ENCODE results near the gene ERCC5. TPM values are rescaled to one million over a fixed set of nuclear protein-coding genes. Genes with fewer than 3 reads are reported as not detected.

The ERCC5 gene
- total and polyA plus RNA-seq, 12 donors, result 18.1 to 59.5 (median 33.4) TPM

DNA sequence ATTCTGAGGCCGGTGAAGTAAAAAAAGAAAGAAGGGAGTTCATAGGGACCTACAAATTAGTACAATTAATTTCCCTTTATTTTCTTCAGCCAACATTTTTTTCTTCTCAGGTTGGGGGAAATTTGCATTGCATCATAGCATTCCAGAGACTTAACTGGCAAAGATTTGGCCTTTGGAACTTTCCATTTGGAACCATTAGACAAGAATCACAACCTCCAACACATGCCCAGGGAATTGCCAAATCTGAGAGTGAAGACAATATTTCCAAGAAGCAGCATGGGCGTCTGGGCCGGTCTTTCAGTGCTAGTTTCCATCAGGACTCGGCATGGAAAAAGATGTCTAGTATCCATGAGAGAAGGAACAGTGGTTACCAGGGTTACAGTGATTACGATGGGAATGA lies 6.4 kb upstream of the ERCC5 start:
- no peaks in the 10 kb centered on the region for H3K4me1 ChIP-seq
- no peak overlapping the region for H3K27ac ChIP-seq
- no peaks in the 10 kb centered on the region for H3K27me3 ChIP-seq
- WGBS, 2 donors, result 91 to 92% methylated on average over 5 of the region's 5 CpGs
- H3K36me3 ChIP-seq, result peaks cover 0 to 87% (median 43%) of the 10 kb centered on the region in 9 donors
- no peak overlapping the region for H3K4me3 ChIP-seq
- DNase-seq (no peak), ATAC-seq (no peak)
- no peaks in the 10 kb centered on the region for H3K9me3 ChIP-seq
- TF ChIP-seq, protein P1, sequence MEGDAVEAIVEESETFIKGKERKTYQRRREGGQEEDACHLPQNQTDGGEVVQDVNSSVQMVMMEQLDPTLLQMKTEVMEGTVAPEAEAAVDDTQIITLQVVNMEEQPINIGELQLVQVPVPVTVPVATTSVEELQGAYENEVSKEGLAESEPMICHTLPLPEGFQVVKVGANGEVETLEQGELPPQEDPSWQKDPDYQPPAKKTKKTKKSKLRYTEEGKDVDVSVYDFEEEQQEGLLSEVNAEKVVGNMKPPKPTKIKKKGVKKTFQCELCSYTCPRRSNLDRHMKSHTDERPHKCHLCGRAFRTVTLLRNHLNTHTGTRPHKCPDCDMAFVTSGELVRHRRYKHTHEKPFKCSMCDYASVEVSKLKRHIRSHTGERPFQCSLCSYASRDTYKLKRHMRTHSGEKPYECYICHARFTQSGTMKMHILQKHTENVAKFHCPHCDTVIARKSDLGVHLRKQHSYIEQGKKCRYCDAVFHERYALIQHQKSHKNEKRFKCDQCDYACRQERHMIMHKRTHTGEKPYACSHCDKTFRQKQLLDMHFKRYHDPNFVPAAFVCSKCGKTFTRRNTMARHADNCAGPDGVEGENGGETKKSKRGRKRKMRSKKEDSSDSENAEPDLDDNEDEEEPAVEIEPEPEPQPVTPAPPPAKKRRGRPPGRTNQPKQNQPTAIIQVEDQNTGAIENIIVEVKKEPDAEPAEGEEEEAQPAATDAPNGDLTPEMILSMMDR (IDR thresholded peaks at IDR 0.05), result no peak
- intact Hi-C loops (cut with DNase I), result no loop called here

DNA sequence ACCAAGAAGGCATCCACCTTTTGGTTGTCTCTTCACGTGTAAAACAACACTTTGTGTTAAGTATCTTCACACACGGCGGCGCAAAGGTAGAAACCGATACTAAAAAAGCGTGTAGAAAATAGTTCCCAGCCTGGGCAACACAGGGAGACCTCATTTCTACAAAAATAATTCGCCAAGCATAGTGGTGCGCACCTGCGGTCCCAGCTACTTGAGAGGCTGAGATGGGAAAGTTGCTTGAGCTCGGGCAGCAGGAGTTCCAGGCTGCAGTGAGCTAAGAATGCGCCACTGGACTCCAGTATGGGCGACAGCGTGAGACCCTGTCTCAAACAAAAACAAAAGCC lies 573 bp upstream of the ERCC5 start:
- TF ChIP-seq, protein P1 (IDR thresholded peaks at IDR 0.05), result no peak
- H3K27ac ChIP-seq, result peak overlapping the region; percentile 88 to 98 (median 95)
- peak overlapping the region; percentile 76 to 98 (median 88) for H3K4me3 ChIP-seq
- intact Hi-C loops (cut with DNase I), result loop anchor here in 7 of 10 donors (1.0 to 5.0 kb wide), 7 partner anchors 43 to 263 kb away; partner anchors contain the start of genes TPP2 (in 2 of the 7), BIVM (in 1 of the 7), POGLUT2 (in 1 of the 7) and TEX30 (in 1 of the 7)
- H3K36me3 ChIP-seq, result peaks cover 0 to 37% (median 8%) of the 10 kb centered on the region in 9 donors
- peak in 3 of 8 donors; percentile 19 to 45 (median 37) for ATAC-seq
- H3K9me3 ChIP-seq, result no peaks in the 10 kb centered on the region
- 1 to 2% methylated on average over 13 of the region's 13 CpGs for WGBS, 2 donors
- no peak for DNase-seq
- no peaks in the 10 kb centered on the region for H3K27me3 ChIP-seq
- H3K4me1 ChIP-seq, result peaks cover 0 to 37% (median 28%) of the 10 kb centered on the region in 9 donors

DNA sequence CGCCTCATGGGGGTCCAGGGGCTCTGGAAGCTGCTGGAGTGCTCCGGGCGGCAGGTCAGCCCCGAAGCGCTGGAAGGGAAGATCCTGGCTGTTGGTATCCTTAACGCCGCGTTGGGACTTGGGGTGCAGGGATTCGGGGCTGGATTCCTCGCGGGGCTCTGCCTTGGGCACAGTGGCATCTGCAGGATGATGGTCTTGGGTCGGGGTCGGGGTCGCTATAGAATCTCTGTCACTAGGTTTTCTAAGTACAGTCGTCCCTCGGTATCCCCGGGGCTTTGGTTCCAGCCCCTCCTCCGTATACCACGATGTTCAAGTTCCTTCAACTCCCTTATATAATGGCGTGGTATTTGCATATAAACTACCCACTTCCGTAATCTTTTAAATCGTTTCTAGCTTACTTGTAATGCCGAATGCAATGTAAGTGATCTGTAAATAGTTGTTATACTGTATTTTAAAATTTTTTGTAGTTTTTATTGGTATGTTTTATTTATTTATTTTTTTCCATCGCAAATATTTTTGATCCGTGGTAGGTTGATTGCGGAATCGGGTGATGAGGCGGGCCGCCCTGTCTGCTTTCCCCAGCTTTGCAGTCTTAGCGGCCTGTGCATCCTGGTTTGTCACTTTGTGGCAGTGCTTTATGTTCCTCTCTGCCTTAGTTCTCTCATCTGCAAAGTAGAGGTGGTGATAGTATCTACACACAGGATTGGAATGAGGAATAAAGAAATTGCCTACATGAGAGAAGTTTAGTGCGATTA lies 606 bp downstream of the ERCC5 start:
- TF ChIP-seq, protein P1 (IDR thresholded peaks at IDR 0.05), result no peak
- WGBS, 2 donors, result 1% methylated on average over 31 of the region's 31 CpGs
- Histone ChIP-seq H3K27ac (peak overlapping the region; percentile 88 to 98 (median 95)), H3K4me1 (peaks cover 0 to 37% (median 28%) of the 10 kb centered on the region in 9 donors), H3K36me3 (peaks cover 0 to 25% (median 3%) of the 10 kb centered on the region in 9 donors), H3K4me3 (peak overlapping the region; percentile 76 to 98 (median 88)), H3K27me3 (no peaks in the 10 kb centered on the region), H3K9me3 (no peaks in the 10 kb centered on the region)
- DNase-seq (peak; percentile 15 to 24), ATAC-seq (peak in 7 of 8 donors; percentile 9 to 52 (median 42))
- intact Hi-C loops (cut with DNase I), result loop anchor here in 8 of 10 donors (1.0 to 5.0 kb wide), 12 partner anchors 44 to 266 kb away; partner anchors contain the start of genes TPP2 (in 2 of the 8), BIVM (in 1 of the 8), POGLUT2 (in 1 of the 8) and TEX30 (in 1 of the 8)

DNA sequence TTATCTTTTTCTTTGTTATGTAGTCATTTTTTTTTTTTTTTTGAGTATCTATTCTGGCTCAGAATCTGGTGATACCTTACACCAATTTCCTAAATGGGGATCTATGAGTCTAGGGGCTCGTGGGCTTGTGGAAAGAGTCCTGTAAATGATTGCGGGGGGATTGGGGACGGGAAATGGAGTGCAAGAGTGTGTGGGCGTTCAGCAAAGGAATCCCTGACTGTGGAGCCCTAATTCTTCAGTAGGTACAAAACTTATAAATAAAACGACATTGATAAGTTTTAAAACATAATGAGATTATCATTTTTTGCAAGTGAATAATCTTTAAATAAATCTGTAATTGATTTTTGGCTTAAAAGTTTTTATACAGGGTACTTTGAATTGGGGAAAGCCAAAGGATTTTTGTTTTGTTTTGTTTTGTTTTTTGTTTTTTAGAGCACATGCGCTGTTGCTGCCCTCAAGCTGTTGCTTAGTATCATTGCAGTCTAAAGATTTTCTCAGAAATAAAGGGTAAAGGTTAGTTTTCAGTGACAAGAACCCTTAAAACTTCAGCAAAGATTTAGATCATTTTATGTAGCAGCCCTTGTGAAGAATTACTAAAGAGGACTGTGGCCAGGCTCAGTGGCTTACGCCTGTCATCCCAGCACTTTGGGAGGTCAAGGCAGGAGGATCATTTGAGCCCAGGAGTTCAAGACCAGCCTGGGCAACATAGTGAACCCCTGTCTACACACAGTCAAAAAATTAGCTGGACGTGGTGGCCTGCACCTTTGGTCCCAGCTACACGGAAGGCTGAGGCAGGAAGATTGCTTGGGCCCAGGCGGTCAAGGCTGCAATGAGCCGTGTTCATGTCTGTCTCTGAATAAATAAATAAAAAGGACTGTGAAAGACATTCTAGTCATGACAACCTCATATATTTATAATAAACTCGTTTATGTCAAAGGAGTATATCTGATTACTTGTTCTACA lies 1.7 kb downstream of the ERCC5 start:
- peaks cover 0 to 37% (median 28%) of the 10 kb centered on the region in 9 donors for H3K4me1 ChIP-seq
- peak overlapping the region; percentile 76 to 98 (median 88) for H3K4me3 ChIP-seq
- intact Hi-C loops (cut with DNase I), result loop anchor here in 8 of 10 donors (1.0 to 5.0 kb wide), 10 partner anchors 45 to 267 kb away; partner anchors contain the start of genes TPP2 (in 2 of the 8), BIVM (in 1 of the 8), POGLUT2 (in 1 of the 8) and TEX30 (in 1 of the 8)
- peaks cover 0 to 21% (median 0%) of the 10 kb centered on the region in 9 donors for H3K36me3 ChIP-seq
- TF ChIP-seq, protein P1 (IDR thresholded peaks at IDR 0.05), result peak; percentile 52 to 85 (median 70)
- DNase-seq (no peak), ATAC-seq (no peak)
- 24 to 25% methylated on average over 12 of the region's 12 CpGs for WGBS, 2 donors
- no peaks in the 10 kb centered on the region for H3K27me3 ChIP-seq
- H3K9me3 ChIP-seq, result no peaks in the 10 kb centered on the region
- H3K27ac ChIP-seq, result peak overlapping the region in 8 of 10 donors; percentile 36 to 98 (median 95)
